HG02571 (cell line): ENCODE data around the gene MTERF4.

ENCODE experiments used
- ATAC-seq: cut with Tn5 transposase; IDR thresholded peaks from one replicate; pipeline ENCODE4 v1.9.1; 2021; ENCODE audit warnings: mild to moderate bottlenecking, moderate library complexity; ENCODE audit not compliant: unreplicated experiment

Gene MTERF4

DNA sequence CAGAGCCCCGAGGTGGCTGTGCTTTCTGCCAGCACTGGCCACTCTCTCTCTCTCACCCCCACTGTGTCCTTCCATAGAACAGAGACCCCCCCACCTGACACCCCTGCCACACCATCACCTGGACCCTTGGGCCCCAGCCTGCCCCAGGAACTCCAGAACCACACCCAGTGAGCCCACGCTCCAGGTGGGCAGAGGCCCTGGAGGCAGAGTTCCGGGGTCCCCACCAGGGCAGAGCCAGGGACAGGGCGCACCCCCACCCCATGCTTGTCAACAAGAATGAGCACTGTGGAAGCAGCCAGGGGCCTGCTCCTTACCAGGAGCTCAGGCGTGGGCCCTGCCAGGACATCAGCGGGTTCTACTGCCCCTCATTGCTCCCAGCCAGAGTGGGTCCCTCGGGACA lies 32.6 kb upstream of the MTERF4 start:
- no peak for ATAC-seq

DNA sequence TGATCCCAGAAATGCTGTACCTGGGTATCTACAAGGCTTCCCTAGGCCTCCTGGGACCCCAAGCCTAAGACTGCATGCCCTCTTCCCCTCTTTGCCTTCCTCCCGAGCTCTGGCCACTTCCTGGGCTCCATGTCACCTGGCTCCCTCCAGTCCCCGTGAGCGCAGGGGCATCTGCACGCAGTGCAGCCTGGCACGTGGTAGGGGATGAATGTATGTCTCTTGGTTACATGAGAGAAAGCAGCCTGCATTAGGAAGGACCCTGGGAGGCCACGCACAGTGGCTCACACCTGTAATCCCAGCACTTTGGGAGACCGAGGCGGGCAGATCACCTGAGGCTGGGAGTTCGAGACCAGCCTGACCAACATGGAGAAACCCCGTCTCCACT lies 31.3 kb upstream of the MTERF4 start:
- no peak for ATAC-seq

DNA sequence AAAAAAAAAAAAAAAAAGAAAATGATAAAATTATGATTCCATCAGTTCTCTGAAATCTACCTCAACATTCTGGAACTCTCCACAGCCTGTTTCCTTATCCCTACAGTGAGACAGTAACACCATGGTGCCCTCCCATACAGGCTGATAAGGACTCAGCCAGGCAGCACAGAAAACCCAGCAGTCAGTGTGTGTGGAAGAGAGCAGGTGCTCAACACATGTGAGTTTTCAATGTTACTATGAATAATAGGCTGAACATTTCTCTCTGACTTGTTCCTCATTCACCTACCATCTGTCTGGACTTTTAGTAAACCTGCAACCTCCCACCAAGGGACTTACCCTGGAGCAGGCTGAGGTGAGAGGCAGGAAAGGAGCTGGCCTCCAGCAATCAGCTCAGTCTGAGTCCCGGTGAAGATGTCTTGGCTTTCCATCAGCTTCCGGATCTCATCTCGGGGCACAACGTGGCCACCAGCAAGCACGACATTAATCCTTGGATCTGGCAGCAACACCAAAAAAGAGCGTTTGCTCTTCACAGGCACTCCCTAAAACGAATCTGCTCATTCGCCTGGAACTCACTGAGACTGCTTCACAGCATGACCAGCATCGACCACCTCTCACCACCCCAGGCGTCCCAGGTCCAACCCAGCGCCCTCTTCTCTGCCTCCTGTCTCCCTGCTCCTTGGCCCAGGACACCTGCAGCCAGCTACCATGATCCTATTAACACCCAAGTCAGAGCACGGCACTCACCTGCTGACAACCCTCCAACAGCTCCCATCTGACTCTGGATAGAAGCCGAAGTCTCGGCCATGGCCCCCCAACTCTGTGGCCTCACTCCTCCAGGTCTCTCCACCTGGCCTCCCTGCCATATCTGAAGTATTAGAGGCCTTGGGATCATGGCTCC lies 30.7 kb upstream of the MTERF4 start:
- ATAC-seq: no peak

DNA sequence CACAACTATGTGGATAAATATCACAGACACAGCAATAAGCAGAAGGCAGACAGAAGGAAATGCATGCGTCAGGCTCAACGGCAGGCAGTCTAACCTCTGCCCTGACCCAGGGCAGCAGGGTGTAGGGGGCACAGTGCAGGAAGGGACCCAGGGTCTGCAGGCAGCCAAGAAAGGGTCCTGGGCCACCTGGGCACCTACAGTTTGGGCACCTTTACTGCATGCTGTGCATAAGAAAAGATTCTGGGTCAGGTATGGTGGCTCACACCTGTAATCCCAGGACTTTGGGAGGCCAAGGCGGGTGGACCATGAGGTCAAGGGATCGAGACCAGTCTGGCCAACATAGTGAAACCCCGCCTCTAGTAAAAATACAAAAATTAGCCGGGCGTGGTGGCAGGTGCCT lies 29.4 kb upstream of the MTERF4 start:
- ATAC-seq: no peak

GRCh38 chr2:241130316-241130715 lies 28.2 kb upstream of the MTERF4 start:
- no peak for ATAC-seq

- no peak for ATAC-seq
Observed at GRCh38 chr2:241129086-241129871, 27.2 kb upstream of the MTERF4 start.

GRCh38 chr2:241128266-241128665 lies 26.2 kb upstream of the MTERF4 start:
- no peak for ATAC-seq

DNA sequence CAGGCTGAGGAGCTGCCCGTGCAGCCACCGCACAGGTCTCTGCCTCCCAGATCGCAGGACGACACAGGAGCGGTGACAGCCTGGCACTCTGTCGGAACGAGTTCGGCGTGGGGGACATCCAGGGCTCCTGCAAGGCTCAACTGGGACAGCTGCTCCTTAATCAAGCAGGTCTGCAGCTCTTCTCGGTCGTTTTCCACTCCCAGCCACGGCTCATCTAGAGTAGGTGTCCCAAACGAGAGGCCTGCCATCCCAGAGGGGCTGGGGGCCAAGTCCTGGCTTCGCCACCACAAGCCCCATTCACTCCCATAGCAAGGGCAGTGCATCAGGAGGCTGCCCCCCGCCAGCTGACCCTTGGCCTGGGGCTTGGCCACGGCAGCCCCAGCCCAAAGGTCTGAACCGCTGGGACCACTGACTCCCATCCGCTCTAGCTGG lies 24.7 kb upstream of the MTERF4 start:
- no peak for ATAC-seq

DNA sequence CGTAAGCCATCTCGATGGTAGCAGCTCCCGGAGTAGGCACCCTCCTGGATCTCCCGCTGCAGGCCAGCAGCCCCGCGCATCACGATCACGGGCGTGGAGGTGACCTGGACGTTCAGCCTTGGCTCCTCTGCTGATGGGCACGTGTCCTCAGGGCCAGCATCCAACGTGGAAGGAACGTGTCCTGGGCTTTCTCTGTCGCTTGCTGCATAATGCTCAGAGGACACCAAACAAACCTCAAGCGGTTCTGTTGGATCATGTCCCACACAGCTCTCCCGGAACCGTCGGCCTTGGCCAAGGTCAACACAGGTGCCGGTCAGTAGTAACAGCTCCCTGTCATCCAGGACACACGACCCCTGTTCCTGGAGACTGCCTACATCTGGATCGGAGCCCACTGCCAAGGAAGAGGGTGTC lies 24.1 kb upstream of the MTERF4 start:
- ATAC-seq: no peak

- no peak for ATAC-seq
Observed at GRCh38 chr2:241125626-241126025, 23.5 kb upstream of the MTERF4 start.

DNA sequence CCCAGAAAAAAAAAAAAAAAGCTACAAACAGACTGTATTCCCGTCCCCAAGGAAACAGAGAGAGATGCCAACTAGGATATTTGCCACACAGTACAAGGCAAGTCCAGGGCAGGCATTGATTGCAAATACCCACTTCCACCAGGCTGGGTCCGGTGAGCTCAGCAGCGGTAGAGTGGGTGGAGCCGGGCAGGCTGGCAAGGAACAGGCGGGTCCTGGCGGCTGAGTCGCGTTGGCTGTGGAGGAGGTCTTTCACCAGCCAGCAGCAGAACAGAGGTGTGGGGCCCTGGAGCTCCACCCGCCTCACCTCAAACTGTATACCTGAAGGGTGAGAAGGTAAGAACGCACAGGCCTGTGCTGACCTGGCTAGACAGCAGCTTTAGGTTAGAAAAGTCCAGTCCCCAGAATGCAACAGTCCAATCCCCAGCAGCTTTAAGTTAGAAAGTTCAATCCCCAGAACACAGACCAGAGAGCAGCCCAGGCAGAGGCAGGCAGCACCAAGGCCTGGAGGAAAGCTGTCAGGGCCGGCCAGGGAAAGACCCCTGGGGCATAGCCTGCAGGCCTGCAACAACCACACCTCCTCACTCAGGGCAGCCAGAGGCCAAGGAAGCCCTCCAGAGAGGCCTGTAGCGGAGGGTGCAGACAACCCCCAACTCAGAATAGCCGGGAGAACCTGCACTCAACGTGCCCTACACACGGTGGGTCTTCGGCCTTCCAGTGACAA lies 21.9 kb upstream of the MTERF4 start:
- no peak for ATAC-seq

- ATAC-seq: no peak
Observed at GRCh38 chr2:241122376-241123002, 20.4 kb upstream of the MTERF4 start.

- no peak for ATAC-seq
Observed at GRCh38 chr2:241121008-241121407, 18.9 kb upstream of the MTERF4 start.

GRCh38 chr2:241120440-241120839 lies 18.4 kb upstream of the MTERF4 start:
- ATAC-seq: no peak

- no peak for ATAC-seq
Observed at GRCh38 chr2:241118737-241119505, 16.8 kb upstream of the MTERF4 start.

GRCh38 chr2:241116606-241117560 lies 14.8 kb upstream of the MTERF4 start:
- no peak for ATAC-seq

GRCh38 chr2:241115361-241115760 lies 13.3 kb upstream of the MTERF4 start:
- no peak for ATAC-seq

- ATAC-seq: no peak
Observed at GRCh38 chr2:241114836-241115235, 12.7 kb upstream of the MTERF4 start.

GRCh38 chr2:241112592-241112991 lies 10.5 kb upstream of the MTERF4 start:
- ATAC-seq: no peak
